Epithelial cell of proximal tubule (primary cell): ENCODE data around the gene FLT1. TPM values are rescaled to one million over a fixed set of nuclear protein-coding genes. Genes with fewer than 3 reads are reported as not detected.

ENCODE experiments used
- DNase-seq: peaks from one replicate; pipeline ENCODE4 v3.0.0-alpha.2; 2011; ENCODE audit warnings: low read depth
- H3K4me3 ChIP-seq: 2 replicates; pipeline ENCODE4 v1.5.1; 2011; ENCODE audit warnings: low read depth, mild to moderate bottlenecking, low read length
- CTCF ChIP-seq: conservative IDR thresholded peaks from 2 replicates; pipeline ENCODE4 v1.5.1; 2012; ENCODE audit warnings: low read depth, mild to moderate bottlenecking, low read length
- total RNA-seq: library from RNA; depleted of rRNA; stranded (reverse); fragments of >200 nt; gene quantifications from 2 replicates; pipeline ENCODE4 v1.2.3, GENCODE V29; 2015

The FLT1 gene
- total RNA-seq, 1 donor from 2014 or later: 0.17 TPM

- no peak for TF ChIP-seq CTCF
- H3K4me3 ChIP-seq: no peak overlapping the region
- DNase-seq: no peak
Measured at GRCh38 chr13:28401303-28402056, 93.4 kb downstream of the FLT1 start.

DNA sequence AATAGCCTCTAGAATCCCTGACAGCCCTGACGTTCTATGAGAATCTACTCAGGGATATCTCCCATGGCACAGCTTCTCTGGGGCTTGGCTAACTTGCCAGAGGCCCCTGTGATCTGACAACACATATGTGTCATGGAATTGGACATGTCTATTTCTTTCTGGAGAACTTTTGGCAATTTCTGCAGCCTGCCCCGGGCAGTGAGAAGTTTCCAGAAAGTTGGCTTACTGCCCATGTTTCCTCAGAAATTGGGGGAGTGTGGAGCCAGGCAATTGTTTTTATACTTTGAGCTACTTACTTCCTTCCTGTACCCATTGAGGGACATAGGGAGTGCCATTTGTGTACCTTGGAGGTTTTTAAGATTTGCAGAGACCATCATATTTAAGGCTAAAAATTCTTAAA lies 98.9 kb downstream of the FLT1 start:
- DNase-seq: no peak
- no peak overlapping the region for H3K4me3 ChIP-seq
- no peak for TF ChIP-seq CTCF

DNA sequence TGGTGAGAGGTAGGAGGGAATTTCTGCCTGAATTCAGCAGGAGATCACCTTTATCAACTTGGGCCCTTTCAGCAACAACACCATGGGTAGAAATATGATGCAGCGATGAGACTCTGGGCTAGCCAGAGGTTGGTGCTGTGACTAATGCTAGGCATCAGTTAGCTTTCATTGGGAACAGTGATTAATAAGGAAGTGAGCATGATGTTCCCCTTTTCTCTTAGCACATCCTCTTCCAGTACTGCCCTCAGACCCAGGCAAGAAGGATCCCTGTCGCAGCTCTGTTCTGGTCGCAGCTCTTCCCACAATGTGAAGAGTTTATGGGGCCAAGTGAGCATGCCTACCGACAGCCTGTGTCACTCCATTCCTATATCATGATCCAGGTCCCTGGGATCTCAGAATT lies 100.5 kb downstream of the FLT1 start:
- no peak for DNase-seq
- no peak for TF ChIP-seq CTCF
- no peak overlapping the region for H3K4me3 ChIP-seq

- TF ChIP-seq CTCF: no peak
- no peak for DNase-seq
Measured at GRCh38 chr13:28392896-28393505, 101.9 kb downstream of the FLT1 start.

GRCh38 chr13:28392428-28392827 lies 102.5 kb downstream of the FLT1 start:
- H3K4me3 ChIP-seq: no peak overlapping the region
- no peak for DNase-seq
- no peak for TF ChIP-seq CTCF

More at GRCh38 chr13:28392896-28393505, 101.9 kb downstream of the FLT1 start:
- no peak overlapping the region for H3K4me3 ChIP-seq

GRCh38 chr13:28387740-28388501 lies 107.0 kb downstream of the FLT1 start:
- H3K4me3 ChIP-seq: no peak overlapping the region
- no peak for DNase-seq
- TF ChIP-seq CTCF: no peak
